Smooth muscle cell (in vitro differentiated cells): Measurements from ENCODE around the gene FKBP15. TPM values are rescaled to one million over a fixed set of nuclear protein-coding genes. Genes with fewer than 3 reads are reported as not detected.

Experiments used
- DNase-seq: peaks from one replicate; lab custom pipeline; 2025; ENCODE audit not compliant: unreplicated experiment; lab: John Stamatoyannopoulos, UW
- H2AFZ ChIP-seq: fragments of 200-600 bp; sonication (generic); 2 replicates; pipeline ENCODE4 v1.6.0; 2016; ENCODE audit warnings: antibody characterized with exemption, low read depth, mild to moderate bottlenecking
- H3F3A ChIP-seq: fragments of 200-600 bp; sonication (generic); 2 replicates; pipeline ENCODE4 v1.6.0; 2017; ENCODE audit warnings: antibody characterized with exemption, low read depth
- H3K27ac ChIP-seq: fragments of 200-600 bp; sonication (generic); 2 replicates; pipeline ENCODE4 v1.5.1; 2016; ENCODE audit warnings: low read depth, mild to moderate bottlenecking
- H3K27me3 ChIP-seq: fragments of 200-600 bp; sonication (generic); 2 replicates; pipeline ENCODE4 v1.6.1; 2016; ENCODE audit warnings: low read depth, mild to moderate bottlenecking
- H3K36me3 ChIP-seq: fragments of 200-600 bp; sonication (generic); 2 replicates; pipeline ENCODE4 v1.5.1; 2016; ENCODE audit warnings: low read depth
- H3K4me1 ChIP-seq: fragments of 200-600 bp; sonication (generic); 2 replicates; pipeline ENCODE4 v1.5.1; 2016; ENCODE audit warnings: low read depth
- H3K4me2 ChIP-seq: fragments of 200-600 bp; sonication (generic); 2 replicates; pipeline ENCODE4 v1.6.0; 2016; ENCODE audit warnings: mild to moderate bottlenecking
- H3K4me3 ChIP-seq: fragments of 200-600 bp; sonication (generic); 2 replicates; pipeline ENCODE4 v1.5.1; 2016; ENCODE audit warnings: mild to moderate bottlenecking
- H3K79me2 ChIP-seq: fragments of 200-600 bp; sonication (generic); 2 replicates; pipeline ENCODE4 v1.6.0; 2016; ENCODE audit warnings: low read depth, mild to moderate bottlenecking
- H3K9ac ChIP-seq: fragments of 200-600 bp; sonication (generic); 2 replicates; pipeline ENCODE4 v1.6.0; 2016; ENCODE audit warnings: low read depth
- H3K9me3 ChIP-seq: fragments of 200-600 bp; sonication (generic); replicated peaks from 2 replicates; pipeline ENCODE4 v1.5.1; 2016; ENCODE audit warnings: low read depth
- H4K20me1 ChIP-seq: fragments of 200-600 bp; sonication (generic); 2 replicates; pipeline ENCODE4 v1.6.0; 2016; ENCODE audit warnings: low read depth
- WGBS: methylation state at CpG from one replicate; pipeline ENCODE4 v1.1.7; 2016; ENCODE audit warnings: low lambda C conversion rate; 5-methylcytosine and 5-hydroxymethylcytosine counted together
- polyA plus RNA-seq: library from polyadenylated mRNA; unstranded; fragments of >200 nt; fragmentation: Nextera tagmentation; extraction: Ambion mirVana; gene quantifications from 2 replicates; pipeline ENCODE4 v1.2.1, GENCODE V29; 2016
- total RNA-seq: library from RNA; depleted of rRNA; stranded (reverse); fragments of >200 nt; gene quantifications from 2 replicates; pipeline ENCODE4 v1.2.3, GENCODE V29; 2014
- TF ChIP-seq, protein P1 (sequence below): fragments of 200-600 bp; sonication (generic); IDR thresholded peaks from 2 replicates; pipeline ENCODE4 v1.5.1; 2017; ENCODE audit warnings: borderline replicate concordance, mild to moderate bottlenecking, antibody characterized with exemption; ENCODE audit not compliant: insufficient read depth, poor library complexity, severe bottlenecking

FKBP15 gene
- total and polyA plus RNA-seq, 2 experiments from 2014 or later: 13.0 to 27.9 TPM

DNA sequence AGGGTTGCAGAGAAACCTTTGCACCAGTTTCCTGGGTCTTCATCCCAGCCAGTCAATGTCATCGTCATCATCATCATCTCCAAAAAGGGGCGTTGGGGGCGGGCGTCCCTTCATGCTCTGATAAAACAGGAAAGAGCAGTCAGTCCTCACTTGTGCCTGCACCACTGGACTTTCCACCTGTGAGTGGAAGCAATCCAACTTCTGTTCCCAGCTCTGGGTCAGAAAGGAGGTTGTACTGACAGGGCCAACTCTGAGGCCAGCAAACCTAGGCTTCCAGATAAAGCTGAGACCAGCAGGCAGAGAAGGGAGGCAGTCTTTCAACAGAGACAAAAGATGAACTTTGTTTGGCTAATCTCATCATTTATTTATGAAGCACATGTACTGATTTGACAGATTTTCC, 55.0 kb downstream of the FKBP15 start:
- no peak overlapping the region for H3K27ac ChIP-seq
- 94% methylated on average over 4 of the region's 4 CpGs for WGBS
- no peaks in the 10 kb centered on the region for H4K20me1 ChIP-seq
- H3K79me2 ChIP-seq: no peaks in the 10 kb centered on the region
- TF ChIP-seq, protein P1, sequence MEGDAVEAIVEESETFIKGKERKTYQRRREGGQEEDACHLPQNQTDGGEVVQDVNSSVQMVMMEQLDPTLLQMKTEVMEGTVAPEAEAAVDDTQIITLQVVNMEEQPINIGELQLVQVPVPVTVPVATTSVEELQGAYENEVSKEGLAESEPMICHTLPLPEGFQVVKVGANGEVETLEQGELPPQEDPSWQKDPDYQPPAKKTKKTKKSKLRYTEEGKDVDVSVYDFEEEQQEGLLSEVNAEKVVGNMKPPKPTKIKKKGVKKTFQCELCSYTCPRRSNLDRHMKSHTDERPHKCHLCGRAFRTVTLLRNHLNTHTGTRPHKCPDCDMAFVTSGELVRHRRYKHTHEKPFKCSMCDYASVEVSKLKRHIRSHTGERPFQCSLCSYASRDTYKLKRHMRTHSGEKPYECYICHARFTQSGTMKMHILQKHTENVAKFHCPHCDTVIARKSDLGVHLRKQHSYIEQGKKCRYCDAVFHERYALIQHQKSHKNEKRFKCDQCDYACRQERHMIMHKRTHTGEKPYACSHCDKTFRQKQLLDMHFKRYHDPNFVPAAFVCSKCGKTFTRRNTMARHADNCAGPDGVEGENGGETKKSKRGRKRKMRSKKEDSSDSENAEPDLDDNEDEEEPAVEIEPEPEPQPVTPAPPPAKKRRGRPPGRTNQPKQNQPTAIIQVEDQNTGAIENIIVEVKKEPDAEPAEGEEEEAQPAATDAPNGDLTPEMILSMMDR: no peak
- no peak overlapping the region for H3K4me3 ChIP-seq
- no peaks in the 10 kb centered on the region for H3F3A ChIP-seq
- no peak overlapping the region for H3K9ac ChIP-seq
- H3K27me3 ChIP-seq: no peaks in the 10 kb centered on the region
- DNase-seq: no peak
- H3K4me2 ChIP-seq: no peak overlapping the region
- H3K9me3 ChIP-seq: no peaks in the 10 kb centered on the region
- H2AFZ ChIP-seq: no peak overlapping the region
- H3K4me1 ChIP-seq: no peaks in the 10 kb centered on the region
- peaks cover 20% of the 10 kb centered on the region for H3K36me3 ChIP-seq

DNA sequence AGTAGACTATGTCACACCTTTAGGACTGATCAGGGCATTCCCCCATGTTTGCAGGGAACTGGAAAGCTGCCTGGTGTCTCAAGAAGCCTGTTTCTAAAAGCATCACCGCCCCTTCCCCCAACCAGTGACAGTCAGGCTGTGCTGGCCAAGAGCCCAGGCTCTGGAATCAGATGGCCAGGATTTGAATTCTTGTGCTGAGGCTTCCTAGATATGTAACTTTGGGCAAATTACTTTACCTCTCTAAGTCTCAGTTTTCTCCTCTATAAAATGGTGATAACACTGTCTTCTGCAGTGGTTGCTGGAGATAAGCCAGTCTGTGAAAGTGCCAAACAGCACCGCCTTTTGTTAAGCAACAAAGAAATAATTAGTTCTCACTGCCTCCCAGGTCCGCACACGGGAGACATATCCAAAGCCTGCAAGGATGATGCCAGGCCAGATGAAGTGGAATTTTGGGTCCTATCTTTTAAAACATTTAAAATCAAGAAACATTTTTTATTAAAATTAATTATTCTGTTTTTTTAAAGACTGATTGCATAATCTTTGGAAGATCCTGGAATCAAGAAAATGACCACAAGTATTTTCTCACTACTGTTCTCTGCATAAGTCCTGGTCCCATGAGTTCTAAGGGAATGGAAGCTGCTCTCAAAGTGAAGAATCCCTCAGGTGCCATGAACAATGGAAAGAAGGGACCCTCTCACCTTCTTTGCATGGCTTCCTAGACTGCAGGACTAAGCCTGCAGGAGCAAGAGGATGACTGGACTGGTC, 56.4 kb downstream of the FKBP15 start:
- no peak for DNase-seq
- no peak overlapping the region for H3K4me2 ChIP-seq
- H3F3A ChIP-seq: no peaks in the 10 kb centered on the region
- H3K9me3 ChIP-seq: no peaks in the 10 kb centered on the region
- TF ChIP-seq, protein P1: no peak
- no peak overlapping the region for H3K27ac ChIP-seq
- H2AFZ ChIP-seq: no peak overlapping the region
- H3K27me3 ChIP-seq: no peaks in the 10 kb centered on the region
- H3K79me2 ChIP-seq: no peaks in the 10 kb centered on the region
- no peak overlapping the region for H3K9ac ChIP-seq
- 93% methylated on average over 4 of the region's 4 CpGs for WGBS
- H4K20me1 ChIP-seq: no peaks in the 10 kb centered on the region
- H3K36me3 ChIP-seq: peaks cover 13% of the 10 kb centered on the region
- no peak overlapping the region for H3K4me3 ChIP-seq
- no peaks in the 10 kb centered on the region for H3K4me1 ChIP-seq

DNA sequence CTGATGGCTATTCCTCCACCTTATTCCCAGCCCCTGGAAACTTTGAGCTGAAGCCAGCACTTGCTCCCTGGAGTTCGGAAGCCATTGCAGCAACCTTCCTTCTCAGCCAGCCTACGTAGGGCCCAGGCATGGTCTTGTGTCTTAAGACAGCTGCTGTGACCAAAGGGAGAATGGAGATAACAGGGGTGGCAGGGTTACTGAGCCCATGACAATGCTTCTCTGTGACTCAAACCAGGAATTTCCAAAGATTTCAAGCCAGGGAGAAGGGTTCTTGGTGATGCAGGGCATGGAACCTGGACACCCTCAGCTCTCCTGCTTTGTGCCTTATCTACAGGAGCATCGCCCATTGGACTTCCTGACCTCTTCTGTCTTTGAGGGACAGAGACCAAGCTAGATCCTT, 58.1 kb downstream of the FKBP15 start:
- no peaks in the 10 kb centered on the region for H3K27me3 ChIP-seq
- no peak overlapping the region for H3K27ac ChIP-seq
- H4K20me1 ChIP-seq: no peaks in the 10 kb centered on the region
- DNase-seq: no peak
- H3K9me3 ChIP-seq: no peaks in the 10 kb centered on the region
- no peak overlapping the region for H3K4me3 ChIP-seq
- no peak overlapping the region for H3K9ac ChIP-seq
- H3K4me1 ChIP-seq: no peaks in the 10 kb centered on the region
- no peaks in the 10 kb centered on the region for H3K79me2 ChIP-seq
- no peaks in the 10 kb centered on the region for H3F3A ChIP-seq
- TF ChIP-seq, protein P1: no peak
- H2AFZ ChIP-seq: no peak overlapping the region
- H3K4me2 ChIP-seq: no peak overlapping the region
- peaks cover 4% of the 10 kb centered on the region for H3K36me3 ChIP-seq
- WGBS: 64% methylated on average over 3 of the region's 3 CpGs

DNA sequence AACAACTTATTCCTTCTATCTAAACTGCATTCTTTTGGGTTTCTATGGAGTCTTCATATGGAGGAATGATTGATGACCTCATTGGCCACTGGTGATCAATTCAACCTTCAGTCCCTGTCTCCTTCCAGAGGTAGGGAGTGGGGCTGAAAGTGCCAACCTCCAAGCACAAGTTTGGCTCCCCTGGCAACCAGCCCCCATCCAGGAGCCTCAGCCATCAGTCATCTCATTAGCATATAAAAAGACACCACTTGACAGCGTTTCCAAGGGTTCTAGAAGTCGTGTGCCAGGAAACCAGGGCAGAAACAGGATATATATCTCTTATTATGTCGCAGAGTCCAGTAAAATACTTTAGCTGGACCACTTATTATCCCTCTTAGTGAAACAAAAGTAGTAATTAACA, 60.5 kb downstream of the FKBP15 start:
- H3K27me3 ChIP-seq: no peaks in the 10 kb centered on the region
- DNase-seq: no peak
- H2AFZ ChIP-seq: no peak overlapping the region
- H3K9ac ChIP-seq: no peak overlapping the region
- H3K4me2 ChIP-seq: no peak overlapping the region
- H3K9me3 ChIP-seq: no peaks in the 10 kb centered on the region
- no peaks in the 10 kb centered on the region for H3F3A ChIP-seq
- no peaks in the 10 kb centered on the region for H3K79me2 ChIP-seq
- H3K27ac ChIP-seq: no peak overlapping the region
- no peak overlapping the region for H3K4me3 ChIP-seq
- peaks cover 4% of the 10 kb centered on the region for H3K36me3 ChIP-seq
- TF ChIP-seq, protein P1: no peak
- H3K4me1 ChIP-seq: no peaks in the 10 kb centered on the region
- H4K20me1 ChIP-seq: no peaks in the 10 kb centered on the region
- WGBS: 42% methylated on average over 3 of the region's 3 CpGs
